Spleen (tissue), 7 donors: ENCODE measurements around the gene MYLK.
"Not testable (repeated sequence)": the region's sequence is repeated elsewhere in the genome, so short reads cannot be mapped to it uniquely, and the experiment has no call there.

Experiments
- CTCF ChIP-seq, 11 experiments: fragments of 200-600 bp in 7 of 11; fragments of 450-650 bp in 4 of 11; sonication (generic) in 4 of 11; IDR thresholded peaks in 8 of 11; conservative IDR thresholded peaks in 3 of 11; 1 replicate in 7 of 11; 2 replicates in 4 of 11; pipeline versions ENCODE4 v1.4.0 to v1.8.0; 2016 to 2021; ENCODE audit warnings: antibody characterized with exemption in 11 of 11, inconsistent platforms in 4 of 11, mild to moderate bottlenecking in 1 of 11
- POLR2A ChIP-seq, 3 donors: fragments of 450-650 bp; IDR thresholded peaks; one replicate each; pipeline ENCODE4 v1.5.1; 2017; ENCODE audit warnings: antibody characterized with exemption in 3 of 3, mild to moderate bottlenecking in 1 of 3
- POLR2AphosphoS5 ChIP-seq, 3 donors: sonication (generic); formaldehyde crosslinking; IDR thresholded peaks; one replicate each; pipeline ENCODE4 v1.5.1; 2017; ENCODE audit warnings: antibody characterized with exemption in 3 of 3
- donor health status: DM: no; HTN: no; CAD: no; lungs with moderate emphysema.
- donor health status: DM: no; HTN: no; CAD: no.
- donor health status: DM: no; HTN: no; CAD: no.

GRCh38 chr3:123721095-123721689 lies 162.9 kb downstream of the MYLK start:
- TF ChIP-seq CTCF (IDR thresholded peaks at IDR 0.05 in 8 of 11, conservative IDR thresholded peaks at IDR 0.05 in 3 of 11); POLR2A (IDR thresholded peaks at IDR 0.05); POLR2AphosphoS5 (IDR thresholded peaks at IDR 0.05): not testable (repeated sequence)
